Caki2 (cell line): Measurements from ENCODE around the gene THUMPD1. TPM values are rescaled to one million over a fixed set of nuclear protein-coding genes. Genes with fewer than 3 reads are reported as not detected.
"Not testable (repeated sequence)": the region's sequence is repeated elsewhere in the genome, so short reads cannot be mapped to it uniquely, and the experiment has no call there.

Experiments used
- DNase-seq: peaks from one replicate; pipeline ENCODE4 v3.0.0-alpha.2; 2015; ENCODE audit warnings: low read depth
- in situ Hi-C: cut with HindIII; loops from 2 replicates; pipeline ENCODE4 v1.10.0; 2016; ENCODE audit warnings: low sequenced_read_pairs, low pct_unique_long_range_greater_than_20kb, mixed read lengths
- total RNA-seq: library from RNA; depleted of rRNA; stranded (reverse); fragments of >200 nt; shearing (Covaris generic); gene quantifications from 2 replicates; pipeline ENCODE4 v1.2.3, GENCODE V29; 2014; ENCODE audit warnings: low replicate concordance

The THUMPD1 gene
- total RNA-seq, 1 experiment from 2014 or later, result 54.0 TPM

GRCh38 chr16:20755238-20755637 lies 13.6 kb upstream of the THUMPD1 start:
- DNase-seq, result no peak
- in situ Hi-C loops, result no loop called here

GRCh38 chr16:20753727-20754126 lies 12.1 kb upstream of the THUMPD1 start:
- in situ Hi-C loops, result no loop called here
- no peak for DNase-seq

GRCh38 chr16:20750558-20750957 lies 8.9 kb upstream of the THUMPD1 start:
- no peak for DNase-seq
- in situ Hi-C loops, result no loop called here

GRCh38 chr16:20749474-20749873 lies 7.9 kb upstream of the THUMPD1 start:
- in situ Hi-C loops, result no loop called here

GRCh38 chr16:20747030-20747816 lies 5.6 kb upstream of the THUMPD1 start:
- DNase-seq, result peak; percentile 63
- in situ Hi-C loops, result no loop called here

More at GRCh38 chr16:20749474-20749873, 7.9 kb upstream of the THUMPD1 start:
- no peak for DNase-seq

GRCh38 chr16:20746461-20746860 lies 4.8 kb upstream of the THUMPD1 start:
- no peak for DNase-seq
- in situ Hi-C loops, result no loop called here

GRCh38 chr16:20744922-20745440 lies 3.4 kb upstream of the THUMPD1 start:
- DNase-seq, result no peak
- in situ Hi-C loops, result no loop called here

GRCh38 chr16:20743591-20743990 lies 2.0 kb upstream of the THUMPD1 start:
- DNase-seq, result no peak
- in situ Hi-C loops, result no loop called here

GRCh38 chr16:20740901-20741521 lies 607 bp downstream of the THUMPD1 start:
- in situ Hi-C loops, result no loop called here

GRCh38 chr16:20740007-20740883 lies 1.4 kb downstream of the THUMPD1 start:
- in situ Hi-C loops, result no loop called here
- peak; percentile 32 for DNase-seq

More at GRCh38 chr16:20740901-20741521, 607 bp downstream of the THUMPD1 start:
- DNase-seq, result peak; percentile 72

- no peak for DNase-seq
- in situ Hi-C loops, result no loop called here
Measured at GRCh38 chr16:20735490-20735889, 6.1 kb downstream of the THUMPD1 start.

GRCh38 chr16:20734782-20735181 lies 6.8 kb downstream of the THUMPD1 start:
- in situ Hi-C loops, result no loop called here
- no peak for DNase-seq

- no peak for DNase-seq
- in situ Hi-C loops, result no loop called here
Measured at GRCh38 chr16:20734056-20734455, 7.6 kb downstream of the THUMPD1 start.

GRCh38 chr16:20729141-20729540 lies 12.5 kb downstream of the THUMPD1 start:
- in situ Hi-C loops, result no loop called here
- DNase-seq, result no peak

GRCh38 chr16:20727181-20727580 lies 14.4 kb downstream of the THUMPD1 start:
- in situ Hi-C loops, result no loop called here
- DNase-seq, result no peak

GRCh38 chr16:20726661-20727060 lies 15.0 kb downstream of the THUMPD1 start:
- in situ Hi-C loops, result no loop called here
- DNase-seq, result no peak

- no peak for DNase-seq
- in situ Hi-C loops, result no loop called here
Measured at GRCh38 chr16:20720251-20720650, 21.4 kb downstream of the THUMPD1 start.

GRCh38 chr16:20717718-20718117 lies 23.9 kb downstream of the THUMPD1 start:
- in situ Hi-C loops, DNase-seq: not testable (repeated sequence)
